LNCaP clone FGC (cell line): Measurements from ENCODE around the gene FOXL3.

Source experiments
- DNase-seq: peaks from one replicate; pipeline ENCODE4 v3.0.0-alpha.2; 2011; ENCODE audit warnings: low read depth
- H3K4me3 ChIP-seq: 2 replicates; pipeline ENCODE4 v1.5.1; 2011; ENCODE audit warnings: mild to moderate bottlenecking, low read depth, low read length, control low read depth
- TF ChIP-seq, protein P1 (sequence below): IDR thresholded peaks from 2 replicates; pipeline ENCODE4 v1.5.1; 2012; ENCODE audit warnings: mild to moderate bottlenecking; ENCODE audit not compliant: control insufficient read depth, insufficient read depth; ENCODE audit errors: extremely low read depth

FOXL3 gene

DNA sequence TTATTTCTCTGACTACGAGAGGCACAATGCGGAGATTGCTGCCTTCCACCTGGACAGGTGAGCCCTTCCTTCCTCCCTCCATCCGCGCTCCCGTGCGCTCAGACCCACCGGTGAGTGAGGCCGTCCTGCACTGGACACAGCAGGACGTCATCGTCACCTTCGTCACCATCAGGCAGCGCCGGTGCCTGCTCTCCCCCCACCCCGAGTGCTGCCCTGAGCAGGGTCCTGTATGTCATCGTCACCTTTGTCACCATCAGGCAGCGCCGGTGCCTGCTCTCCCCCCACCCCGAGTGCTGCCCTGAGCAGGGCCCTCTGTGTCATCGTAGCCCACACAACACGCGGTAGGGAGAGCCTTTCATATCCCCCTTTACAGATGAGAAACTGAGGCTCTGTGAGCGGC is 43.5 kb upstream of the FOXL3 start:
- no peak overlapping the region for H3K4me3 ChIP-seq
- no peak for DNase-seq
- TF ChIP-seq, protein P1, sequence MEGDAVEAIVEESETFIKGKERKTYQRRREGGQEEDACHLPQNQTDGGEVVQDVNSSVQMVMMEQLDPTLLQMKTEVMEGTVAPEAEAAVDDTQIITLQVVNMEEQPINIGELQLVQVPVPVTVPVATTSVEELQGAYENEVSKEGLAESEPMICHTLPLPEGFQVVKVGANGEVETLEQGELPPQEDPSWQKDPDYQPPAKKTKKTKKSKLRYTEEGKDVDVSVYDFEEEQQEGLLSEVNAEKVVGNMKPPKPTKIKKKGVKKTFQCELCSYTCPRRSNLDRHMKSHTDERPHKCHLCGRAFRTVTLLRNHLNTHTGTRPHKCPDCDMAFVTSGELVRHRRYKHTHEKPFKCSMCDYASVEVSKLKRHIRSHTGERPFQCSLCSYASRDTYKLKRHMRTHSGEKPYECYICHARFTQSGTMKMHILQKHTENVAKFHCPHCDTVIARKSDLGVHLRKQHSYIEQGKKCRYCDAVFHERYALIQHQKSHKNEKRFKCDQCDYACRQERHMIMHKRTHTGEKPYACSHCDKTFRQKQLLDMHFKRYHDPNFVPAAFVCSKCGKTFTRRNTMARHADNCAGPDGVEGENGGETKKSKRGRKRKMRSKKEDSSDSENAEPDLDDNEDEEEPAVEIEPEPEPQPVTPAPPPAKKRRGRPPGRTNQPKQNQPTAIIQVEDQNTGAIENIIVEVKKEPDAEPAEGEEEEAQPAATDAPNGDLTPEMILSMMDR: no peak

DNA sequence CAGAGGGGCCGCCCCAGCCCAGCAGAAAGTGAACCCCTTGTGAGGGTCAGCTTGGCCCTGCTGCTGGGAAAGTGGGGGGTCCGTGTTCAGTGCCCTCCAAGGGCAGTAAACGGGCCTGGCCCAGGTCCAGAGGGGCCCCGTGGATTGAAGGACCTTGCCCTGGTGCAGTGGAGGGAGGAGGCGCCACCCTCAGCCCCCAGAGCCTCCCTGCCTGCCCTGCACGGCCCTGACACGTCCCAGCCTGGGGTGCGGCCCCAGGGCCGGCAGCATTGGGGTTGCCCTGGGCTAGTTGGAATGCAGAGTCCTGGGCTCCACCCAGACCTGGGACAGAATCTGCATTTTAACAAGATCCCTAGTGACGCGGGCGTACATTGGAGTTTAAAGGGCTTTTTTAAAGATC is 42.8 kb upstream of the FOXL3 start:
- TF ChIP-seq, protein P1: no peak
- DNase-seq: no peak
- no peak overlapping the region for H3K4me3 ChIP-seq

- DNase-seq: no peak
- H3K4me3 ChIP-seq: no peak overlapping the region
- TF ChIP-seq, protein P1: no peak
Measured at GRCh38 chr7:247636-248035, 42.3 kb upstream of the FOXL3 start.

DNA sequence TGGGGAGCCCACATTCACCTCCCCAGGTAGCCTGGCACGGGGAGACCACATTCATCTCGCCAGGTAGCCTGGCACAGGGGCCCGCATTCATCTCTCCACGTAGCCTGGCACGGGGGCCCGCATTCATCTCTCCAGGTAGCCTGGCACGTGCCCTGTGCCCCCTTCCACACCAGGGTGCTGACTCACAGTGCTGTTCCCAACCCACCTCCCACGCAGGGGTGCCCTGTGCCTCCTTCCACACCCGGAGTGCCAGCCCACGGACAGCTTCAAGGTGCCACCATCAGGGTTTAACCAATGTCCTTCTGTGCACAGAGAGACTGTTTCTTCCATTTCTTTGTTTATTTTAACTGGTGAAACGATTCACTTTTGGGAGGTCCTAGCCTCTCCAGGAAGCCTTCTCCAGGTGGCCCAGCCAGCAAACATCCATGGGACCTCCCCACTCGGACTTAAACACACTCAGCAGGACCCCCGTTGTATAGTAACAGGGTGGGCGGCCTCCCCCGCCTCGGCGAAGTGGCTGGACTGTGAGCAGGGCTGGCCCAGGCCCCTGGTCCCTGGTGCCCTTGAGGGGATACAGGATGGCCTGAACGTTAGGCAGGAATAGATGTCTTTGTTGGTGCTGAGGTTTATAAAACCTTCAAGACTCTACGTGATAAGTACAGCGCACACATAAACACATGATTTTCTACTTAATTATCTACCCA is 41.1 kb upstream of the FOXL3 start:
- DNase-seq: no peak
- H3K4me3 ChIP-seq: no peak overlapping the region
- TF ChIP-seq, protein P1: no peak

- no peak overlapping the region for H3K4me3 ChIP-seq
- TF ChIP-seq, protein P1: no peak
- no peak for DNase-seq
Measured at GRCh38 chr7:249989-250388, 40.0 kb upstream of the FOXL3 start.

- no peak for DNase-seq
- H3K4me3 ChIP-seq: no peak overlapping the region
- TF ChIP-seq, protein P1: no peak
Measured at GRCh38 chr7:250523-250922, 39.4 kb upstream of the FOXL3 start.

- DNase-seq: no peak
- TF ChIP-seq, protein P1: no peak
- no peak overlapping the region for H3K4me3 ChIP-seq
Measured at GRCh38 chr7:251005-251404, 39.0 kb upstream of the FOXL3 start.
